ENCODE measurements around the gene SFXN3. TPM values are rescaled to one million over a fixed set of nuclear protein-coding genes. Genes with fewer than 3 reads are reported as not detected.

Gene SFXN3
- total and polyA plus RNA-seq, 2 of the 13 experiments (the other 11 are each of a cell fraction or from before 2014, with no cell fraction given) = 16.8 to 71.5 TPM

- Histone ChIP-seq H3K4me3 (replicated peaks in 1 of 3; ENCODE audit: insufficient read depth in 1 of 3, low read depth in 2 of 3, low read length in 3 of 3) (no peak overlapping the region), H3K27me3 (ENCODE audit: control insufficient read depth in 1 of 2, insufficient read depth in 2 of 2, low read length in 2 of 2) (peaks cover 1 to 13% of the 10 kb centered on the region in 2 experiments; a peak in 2 of 5 replicates), H3K4me2 (ENCODE audit: low read depth, low read length) (no peak overlapping the region), H3K4me1 (ENCODE audit: insufficient read depth, low read length) (peaks cover 54% of the 10 kb centered on the region), H4K20me1 (ENCODE audit: insufficient read depth, low read length) (no peaks in the 10 kb centered on the region), H3K9ac (ENCODE audit: insufficient read depth, low read depth, low read length) (no peak overlapping the region), H2AFZ (ENCODE audit: low read length) (no peak overlapping the region), H3K9me3 (ENCODE audit: low read length) (no peaks in the 10 kb centered on the region), H3K27ac (ENCODE audit: extremely low read length, insufficient read depth, low read length) (no peak overlapping the region), H3K79me2 (ENCODE audit: insufficient read depth, low read length) (no peaks in the 10 kb centered on the region), H3K36me3 (replicated peaks in 1 of 2; ENCODE audit: control insufficient read depth in 1 of 2, insufficient read depth in 2 of 2, low read length in 2 of 2) (no peaks in the 10 kb centered on the region)
- ATAC-seq (no peak), DNase-seq (ENCODE audit: low spot score) (no peak), FAIRE-seq (no peak)
- WGBS (ENCODE audit: low lambda C conversion rate) = 29% methylated on average over 5 of the region's 5 CpGs
- BruUV-seq (replicated peaks) = no TSS peak
- in situ Hi-C loops (cut with HindIII; ENCODE audit: extremely low pct_ligation_motif_present, low pct_unique_long_range_greater_than_20kb) (no loop called here), intact Hi-C loops (cut with micrococcal nuclease; ENCODE audit: unreplicated experiment) (no loop called here)
- ChIA-PET CTCF (ENCODE audit: low intra/inter-chr PET ratio, low total read pairs) (no interaction called here), POLR2A (interaction anchor here (0.5 to 6.0 kb wide), 4 partner anchors 14 to 50 kb away, joined by 3 to 56 read pairs (median 12); partner anchors contain the start of genes LZTS2, PDZD7 and SFXN3)
- TF ChIP-seq PPARG (CRISPR knock-in tag; conservative IDR thresholded peaks at IDR 0.05) (no peak), SNAPC5 (CRISPR knock-in tag; IDR thresholded peaks at IDR 0.05; ENCODE audit: borderline replicate concordance) (no peak), IRX3 (CRISPR knock-in tag; IDR thresholded peaks at IDR 0.05; ENCODE audit: borderline replicate concordance, low read depth) (no peak), TAF15 (IDR thresholded peaks at IDR 0.05; ENCODE audit: low read depth, low read length, poor library complexity, severe bottlenecking) (no peak), MYNN (CRISPR knock-in tag; IDR thresholded peaks at IDR 0.05; ENCODE audit: low read depth) (no peak), ZNF24 (IDR thresholded peaks at IDR 0.05) (no peak), TP53 (CRISPR knock-in tag; conservative IDR thresholded peaks at IDR 0.05) (no peak), ELF3 (CRISPR knock-in tag; IDR thresholded peaks at IDR 0.05) (no peak), NFATC3 (CRISPR knock-in tag; IDR thresholded peaks at IDR 0.05) (no peak), ARID2 (CRISPR knock-in tag; IDR thresholded peaks at IDR 0.05; ENCODE audit: borderline replicate concordance) (no peak), KLF15 (CRISPR knock-in tag; IDR thresholded peaks at IDR 0.05; ENCODE audit: borderline replicate concordance) (no peak), SALL1 (CRISPR knock-in tag; IDR thresholded peaks at IDR 0.05) (no peak), ZFAT (CRISPR knock-in tag; conservative IDR thresholded peaks at IDR 0.05) (no peak)
- TF ChIP-seq, protein P1, sequence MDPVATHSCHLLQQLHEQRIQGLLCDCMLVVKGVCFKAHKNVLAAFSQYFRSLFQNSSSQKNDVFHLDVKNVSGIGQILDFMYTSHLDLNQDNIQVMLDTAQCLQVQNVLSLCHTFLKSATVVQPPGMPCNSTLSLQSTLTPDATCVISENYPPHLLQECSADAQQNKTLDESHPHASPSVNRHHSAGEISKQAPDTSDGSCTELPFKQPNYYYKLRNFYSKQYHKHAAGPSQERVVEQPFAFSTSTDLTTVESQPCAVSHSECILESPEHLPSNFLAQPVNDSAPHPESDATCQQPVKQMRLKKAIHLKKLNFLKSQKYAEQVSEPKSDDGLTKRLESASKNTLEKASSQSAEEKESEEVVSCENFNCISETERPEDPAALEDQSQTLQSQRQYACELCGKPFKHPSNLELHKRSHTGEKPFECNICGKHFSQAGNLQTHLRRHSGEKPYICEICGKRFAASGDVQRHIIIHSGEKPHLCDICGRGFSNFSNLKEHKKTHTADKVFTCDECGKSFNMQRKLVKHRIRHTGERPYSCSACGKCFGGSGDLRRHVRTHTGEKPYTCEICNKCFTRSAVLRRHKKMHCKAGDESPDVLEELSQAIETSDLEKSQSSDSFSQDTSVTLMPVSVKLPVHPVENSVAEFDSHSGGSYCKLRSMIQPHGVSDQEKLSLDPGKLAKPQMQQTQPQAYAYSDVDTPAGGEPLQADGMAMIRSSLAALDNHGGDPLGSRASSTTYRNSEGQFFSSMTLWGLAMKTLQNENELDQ (CRISPR knock-in tag; IDR thresholded peaks at IDR 0.05; ENCODE audit: borderline replicate concordance) = no peak
- TF ChIP-seq, protein P2, sequence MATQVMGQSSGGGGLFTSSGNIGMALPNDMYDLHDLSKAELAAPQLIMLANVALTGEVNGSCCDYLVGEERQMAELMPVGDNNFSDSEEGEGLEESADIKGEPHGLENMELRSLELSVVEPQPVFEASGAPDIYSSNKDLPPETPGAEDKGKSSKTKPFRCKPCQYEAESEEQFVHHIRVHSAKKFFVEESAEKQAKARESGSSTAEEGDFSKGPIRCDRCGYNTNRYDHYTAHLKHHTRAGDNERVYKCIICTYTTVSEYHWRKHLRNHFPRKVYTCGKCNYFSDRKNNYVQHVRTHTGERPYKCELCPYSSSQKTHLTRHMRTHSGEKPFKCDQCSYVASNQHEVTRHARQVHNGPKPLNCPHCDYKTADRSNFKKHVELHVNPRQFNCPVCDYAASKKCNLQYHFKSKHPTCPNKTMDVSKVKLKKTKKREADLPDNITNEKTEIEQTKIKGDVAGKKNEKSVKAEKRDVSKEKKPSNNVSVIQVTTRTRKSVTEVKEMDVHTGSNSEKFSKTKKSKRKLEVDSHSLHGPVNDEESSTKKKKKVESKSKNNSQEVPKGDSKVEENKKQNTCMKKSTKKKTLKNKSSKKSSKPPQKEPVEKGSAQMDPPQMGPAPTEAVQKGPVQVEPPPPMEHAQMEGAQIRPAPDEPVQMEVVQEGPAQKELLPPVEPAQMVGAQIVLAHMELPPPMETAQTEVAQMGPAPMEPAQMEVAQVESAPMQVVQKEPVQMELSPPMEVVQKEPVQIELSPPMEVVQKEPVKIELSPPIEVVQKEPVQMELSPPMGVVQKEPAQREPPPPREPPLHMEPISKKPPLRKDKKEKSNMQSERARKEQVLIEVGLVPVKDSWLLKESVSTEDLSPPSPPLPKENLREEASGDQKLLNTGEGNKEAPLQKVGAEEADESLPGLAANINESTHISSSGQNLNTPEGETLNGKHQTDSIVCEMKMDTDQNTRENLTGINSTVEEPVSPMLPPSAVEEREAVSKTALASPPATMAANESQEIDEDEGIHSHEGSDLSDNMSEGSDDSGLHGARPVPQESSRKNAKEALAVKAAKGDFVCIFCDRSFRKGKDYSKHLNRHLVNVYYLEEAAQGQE (IDR thresholded peaks at IDR 0.05; ENCODE audit: borderline replicate concordance in 1 of 2, low read depth in 1 of 2, low read length in 2 of 2) = no peak
- TF ChIP-seq, protein P3, sequence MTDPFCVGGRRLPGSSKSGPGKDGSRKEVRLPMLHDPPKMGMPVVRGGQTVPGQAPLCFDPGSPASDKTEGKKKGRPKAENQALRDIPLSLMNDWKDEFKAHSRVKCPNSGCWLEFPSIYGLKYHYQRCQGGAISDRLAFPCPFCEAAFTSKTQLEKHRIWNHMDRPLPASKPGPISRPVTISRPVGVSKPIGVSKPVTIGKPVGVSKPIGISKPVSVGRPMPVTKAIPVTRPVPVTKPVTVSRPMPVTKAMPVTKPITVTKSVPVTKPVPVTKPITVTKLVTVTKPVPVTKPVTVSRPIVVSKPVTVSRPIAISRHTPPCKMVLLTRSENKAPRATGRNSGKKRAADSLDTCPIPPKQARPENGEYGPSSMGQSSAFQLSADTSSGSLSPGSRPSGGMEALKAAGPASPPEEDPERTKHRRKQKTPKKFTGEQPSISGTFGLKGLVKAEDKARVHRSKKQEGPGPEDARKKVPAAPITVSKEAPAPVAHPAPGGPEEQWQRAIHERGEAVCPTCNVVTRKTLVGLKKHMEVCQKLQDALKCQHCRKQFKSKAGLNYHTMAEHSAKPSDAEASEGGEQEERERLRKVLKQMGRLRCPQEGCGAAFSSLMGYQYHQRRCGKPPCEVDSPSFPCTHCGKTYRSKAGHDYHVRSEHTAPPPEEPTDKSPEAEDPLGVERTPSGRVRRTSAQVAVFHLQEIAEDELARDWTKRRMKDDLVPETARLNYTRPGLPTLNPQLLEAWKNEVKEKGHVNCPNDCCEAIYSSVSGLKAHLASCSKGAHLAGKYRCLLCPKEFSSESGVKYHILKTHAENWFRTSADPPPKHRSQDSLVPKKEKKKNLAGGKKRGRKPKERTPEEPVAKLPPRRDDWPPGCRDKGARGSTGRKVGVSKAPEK (CRISPR knock-in tag; IDR thresholded peaks at IDR 0.05; ENCODE audit: borderline replicate concordance) = no peak
Measured at GRCh38 chr10:101016814-101017213, 14.2 kb upstream of the SFXN3 start.
